ENCODE measurements around the gene GPX2.

DNA sequence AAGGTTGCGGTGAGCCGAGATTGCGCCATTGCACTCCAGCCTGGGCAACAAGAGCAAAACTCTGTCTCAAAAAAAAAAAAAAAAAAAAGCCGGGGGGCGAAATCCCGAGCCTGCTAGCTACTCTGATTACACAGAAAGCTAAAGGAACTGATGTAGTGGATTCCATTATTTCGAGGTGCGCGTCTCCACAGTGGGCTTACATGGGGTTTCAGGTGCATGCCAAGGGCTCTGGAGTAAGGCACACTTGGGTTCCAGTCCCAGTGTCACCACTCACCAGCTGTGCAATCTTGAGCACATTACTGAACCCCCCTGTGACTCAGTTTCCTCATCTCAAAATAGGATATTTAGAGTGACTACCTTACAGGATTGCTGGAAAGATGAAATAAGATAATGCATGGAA, 31.3 kb upstream of the GPX2 start:
- TF ChIP-seq, protein P1, sequence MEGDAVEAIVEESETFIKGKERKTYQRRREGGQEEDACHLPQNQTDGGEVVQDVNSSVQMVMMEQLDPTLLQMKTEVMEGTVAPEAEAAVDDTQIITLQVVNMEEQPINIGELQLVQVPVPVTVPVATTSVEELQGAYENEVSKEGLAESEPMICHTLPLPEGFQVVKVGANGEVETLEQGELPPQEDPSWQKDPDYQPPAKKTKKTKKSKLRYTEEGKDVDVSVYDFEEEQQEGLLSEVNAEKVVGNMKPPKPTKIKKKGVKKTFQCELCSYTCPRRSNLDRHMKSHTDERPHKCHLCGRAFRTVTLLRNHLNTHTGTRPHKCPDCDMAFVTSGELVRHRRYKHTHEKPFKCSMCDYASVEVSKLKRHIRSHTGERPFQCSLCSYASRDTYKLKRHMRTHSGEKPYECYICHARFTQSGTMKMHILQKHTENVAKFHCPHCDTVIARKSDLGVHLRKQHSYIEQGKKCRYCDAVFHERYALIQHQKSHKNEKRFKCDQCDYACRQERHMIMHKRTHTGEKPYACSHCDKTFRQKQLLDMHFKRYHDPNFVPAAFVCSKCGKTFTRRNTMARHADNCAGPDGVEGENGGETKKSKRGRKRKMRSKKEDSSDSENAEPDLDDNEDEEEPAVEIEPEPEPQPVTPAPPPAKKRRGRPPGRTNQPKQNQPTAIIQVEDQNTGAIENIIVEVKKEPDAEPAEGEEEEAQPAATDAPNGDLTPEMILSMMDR (IDR thresholded peaks at IDR 0.05; ENCODE audit: low read depth, low read length, missing input control), result no peak
- TF ChIP-seq GABPA (IDR thresholded peaks at IDR 0.05 in 1 of 2, conservative IDR thresholded peaks at IDR 0.05 in 1 of 2), result no peak
- no peak for TF ChIP-seq YY1 (IDR thresholded peaks at IDR 0.05)
- TF ChIP-seq, protein P2, sequence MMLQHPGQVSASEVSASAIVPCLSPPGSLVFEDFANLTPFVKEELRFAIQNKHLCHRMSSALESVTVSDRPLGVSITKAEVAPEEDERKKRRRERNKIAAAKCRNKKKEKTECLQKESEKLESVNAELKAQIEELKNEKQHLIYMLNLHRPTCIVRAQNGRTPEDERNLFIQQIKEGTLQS (IDR thresholded peaks at IDR 0.05), result no peak
- TF ChIP-seq, protein P3, sequence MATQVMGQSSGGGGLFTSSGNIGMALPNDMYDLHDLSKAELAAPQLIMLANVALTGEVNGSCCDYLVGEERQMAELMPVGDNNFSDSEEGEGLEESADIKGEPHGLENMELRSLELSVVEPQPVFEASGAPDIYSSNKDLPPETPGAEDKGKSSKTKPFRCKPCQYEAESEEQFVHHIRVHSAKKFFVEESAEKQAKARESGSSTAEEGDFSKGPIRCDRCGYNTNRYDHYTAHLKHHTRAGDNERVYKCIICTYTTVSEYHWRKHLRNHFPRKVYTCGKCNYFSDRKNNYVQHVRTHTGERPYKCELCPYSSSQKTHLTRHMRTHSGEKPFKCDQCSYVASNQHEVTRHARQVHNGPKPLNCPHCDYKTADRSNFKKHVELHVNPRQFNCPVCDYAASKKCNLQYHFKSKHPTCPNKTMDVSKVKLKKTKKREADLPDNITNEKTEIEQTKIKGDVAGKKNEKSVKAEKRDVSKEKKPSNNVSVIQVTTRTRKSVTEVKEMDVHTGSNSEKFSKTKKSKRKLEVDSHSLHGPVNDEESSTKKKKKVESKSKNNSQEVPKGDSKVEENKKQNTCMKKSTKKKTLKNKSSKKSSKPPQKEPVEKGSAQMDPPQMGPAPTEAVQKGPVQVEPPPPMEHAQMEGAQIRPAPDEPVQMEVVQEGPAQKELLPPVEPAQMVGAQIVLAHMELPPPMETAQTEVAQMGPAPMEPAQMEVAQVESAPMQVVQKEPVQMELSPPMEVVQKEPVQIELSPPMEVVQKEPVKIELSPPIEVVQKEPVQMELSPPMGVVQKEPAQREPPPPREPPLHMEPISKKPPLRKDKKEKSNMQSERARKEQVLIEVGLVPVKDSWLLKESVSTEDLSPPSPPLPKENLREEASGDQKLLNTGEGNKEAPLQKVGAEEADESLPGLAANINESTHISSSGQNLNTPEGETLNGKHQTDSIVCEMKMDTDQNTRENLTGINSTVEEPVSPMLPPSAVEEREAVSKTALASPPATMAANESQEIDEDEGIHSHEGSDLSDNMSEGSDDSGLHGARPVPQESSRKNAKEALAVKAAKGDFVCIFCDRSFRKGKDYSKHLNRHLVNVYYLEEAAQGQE (IDR thresholded peaks at IDR 0.05), result no peak
- TF ChIP-seq RAD21 (IDR thresholded peaks at IDR 0.05), result no peak
- no peak for TF ChIP-seq MAX (IDR thresholded peaks at IDR 0.05)
- TF ChIP-seq SP1 (IDR thresholded peaks at IDR 0.05), result no peak
- TF ChIP-seq EGR1 (IDR thresholded peaks at IDR 0.05; ENCODE audit: low read depth in 2 of 2), result no peak
